HUDEP-2 (cell line): ENCODE results near the gene SLC24A4.

Experiments used
- DNase-seq, 76 experiments: peaks; one replicate each; lab custom pipeline; 2025; ENCODE audit not compliant: unreplicated experiment in 76 of 76; lab: John Stamatoyannopoulos, UW

SLC24A4 gene

DNA sequence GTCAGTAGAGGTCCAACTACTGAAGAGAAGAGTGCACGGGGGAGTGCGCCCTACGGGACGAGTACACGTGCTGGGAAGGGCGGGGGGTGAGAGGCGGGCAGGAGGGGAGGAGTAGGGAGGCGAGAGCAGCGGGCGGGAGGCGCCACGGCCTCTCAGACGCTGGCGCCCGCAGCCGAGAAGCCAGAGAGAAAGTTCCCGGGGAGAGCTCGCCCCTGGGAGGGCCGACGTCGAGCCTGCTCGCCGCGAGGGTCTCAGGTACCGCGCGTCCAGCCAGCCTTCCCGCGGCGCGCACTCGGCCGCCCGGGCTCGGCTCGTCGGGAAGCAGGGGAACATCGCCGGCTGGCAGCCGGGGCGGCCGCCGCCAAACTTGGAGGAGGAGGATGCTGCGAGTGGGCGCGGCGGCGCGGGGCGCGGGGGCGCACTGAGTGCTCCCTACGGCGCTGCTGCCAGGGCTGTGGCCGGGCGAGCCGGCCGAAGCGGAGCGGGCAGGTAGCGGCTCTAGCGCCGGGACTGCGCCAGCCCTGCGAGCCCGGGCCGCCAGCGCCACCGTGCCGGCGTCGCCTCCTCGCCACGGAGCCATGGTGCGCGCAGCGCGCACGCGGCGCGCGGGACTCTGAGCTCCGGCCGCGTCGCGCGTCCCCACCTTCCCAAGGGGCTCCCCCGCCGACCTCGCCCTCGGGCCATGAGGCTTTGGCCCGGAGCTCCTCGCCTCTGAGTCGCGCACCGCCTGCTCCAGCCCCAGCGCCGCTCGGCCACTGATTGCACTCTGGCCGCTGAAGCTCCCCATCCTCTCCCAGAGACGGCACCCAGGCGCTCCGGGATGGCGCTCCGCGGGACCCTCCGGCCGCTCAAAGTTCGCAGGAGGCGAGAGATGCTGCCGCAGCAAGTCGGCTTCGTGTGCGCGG lies at the start of gene SLC24A4:
Gene SLC24A4, plus strand, starts transcription at position 155 of the 905 bp plus-strand sequence. Its CDS starts 666 bp downstream, at position 821.
- DNase-seq = no peak

GRCh38 chr14:92273166-92273565 lies 49.8 kb upstream of the SLC24A4 start:
- DNase-seq = no peak

GRCh38 chr14:92274055-92274454 lies 48.9 kb upstream of the SLC24A4 start:
- DNase-seq = no peak

DNA sequence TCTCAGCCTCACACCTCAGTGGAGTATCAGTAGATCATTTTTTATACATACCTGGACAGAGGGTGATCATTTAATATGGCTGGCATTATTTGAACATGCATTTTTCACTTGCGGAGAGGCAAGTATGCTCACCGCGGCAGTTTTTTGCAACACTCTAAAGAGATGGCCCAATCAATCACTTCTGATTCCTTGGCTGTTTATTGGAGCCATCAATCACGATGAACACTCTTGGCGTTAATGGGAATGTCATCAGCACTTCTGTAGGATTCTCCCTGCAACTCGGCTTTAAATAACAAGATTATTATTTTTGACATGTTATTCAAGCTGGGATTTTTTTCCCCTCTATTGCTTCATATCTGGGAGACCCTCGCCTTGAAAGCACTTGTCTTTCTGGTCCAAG lies 46.9 kb upstream of the SLC24A4 start:
- DNase-seq = no peak

DNA sequence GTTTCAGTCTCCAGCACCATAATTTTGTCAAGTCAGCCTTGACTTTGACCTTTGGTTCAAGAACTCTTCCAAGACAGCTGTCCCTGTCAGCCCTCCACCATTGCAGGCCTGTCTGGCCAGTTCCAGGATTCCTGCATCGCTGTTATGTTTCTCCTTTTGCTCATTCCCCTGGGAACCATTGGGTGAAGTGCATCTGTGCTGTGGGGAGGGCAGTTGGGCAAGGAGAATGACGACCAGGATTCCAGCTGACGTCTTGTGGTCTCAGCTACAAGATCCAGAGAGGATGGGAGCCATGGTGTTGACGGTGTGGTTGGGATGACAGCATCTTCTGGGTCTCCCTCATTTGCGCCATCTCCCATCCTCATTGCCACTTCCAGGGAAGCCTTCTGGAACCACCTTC lies 45.9 kb upstream of the SLC24A4 start:
- DNase-seq = no peak

DNA sequence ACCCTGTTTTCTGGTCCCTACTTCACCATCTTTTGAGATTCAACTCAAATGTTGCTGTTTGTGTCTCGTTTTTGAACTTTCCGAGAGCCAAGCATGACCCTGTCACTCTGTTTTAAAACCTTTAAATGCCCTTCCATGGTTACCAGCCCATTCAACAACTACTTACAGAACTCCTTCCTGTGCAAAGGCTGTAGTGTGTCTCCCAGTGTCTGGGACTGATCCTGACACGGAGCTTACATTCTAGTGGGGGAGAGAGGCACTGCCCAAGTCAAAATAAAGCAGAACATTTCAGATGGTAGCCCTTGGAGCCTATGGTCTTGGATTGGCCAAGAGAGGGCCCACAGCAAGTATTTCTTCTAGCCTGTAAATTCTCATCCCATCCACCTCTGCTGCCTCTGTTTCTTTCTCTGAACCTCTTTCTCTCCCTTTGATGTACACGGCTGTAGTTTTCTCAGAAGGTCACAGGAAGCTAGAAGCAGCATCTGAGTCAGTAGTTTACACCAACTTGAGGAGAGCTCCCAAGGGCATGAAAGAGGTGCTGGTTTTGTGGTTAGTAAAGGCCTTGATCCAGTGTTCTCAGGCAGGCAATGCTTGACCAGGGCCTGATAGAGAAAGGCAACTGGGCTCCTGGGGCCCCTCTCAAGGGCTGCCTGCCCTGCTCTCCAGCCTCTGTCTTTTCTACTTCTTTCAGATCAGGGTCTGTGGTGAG lies 42.3 kb upstream of the SLC24A4 start:
- DNase-seq = no peak

DNA sequence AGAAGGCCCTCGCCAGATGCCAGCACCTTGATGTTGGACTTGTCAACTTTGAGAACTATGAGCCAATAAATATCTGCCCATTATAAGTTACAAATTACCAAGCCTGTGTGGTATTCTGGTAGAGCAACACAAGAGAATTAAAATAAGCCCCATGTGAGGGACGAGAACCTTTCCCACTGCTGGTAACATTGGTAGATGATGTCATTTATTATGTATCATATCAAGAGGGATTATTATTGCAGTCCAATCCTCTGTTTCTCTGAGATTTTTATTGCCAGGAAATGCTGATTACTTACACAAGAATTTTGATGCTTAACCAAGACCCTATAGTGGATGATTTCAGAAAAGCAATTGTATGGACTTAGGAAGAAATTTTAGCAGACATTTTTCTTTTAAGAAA lies 40.3 kb upstream of the SLC24A4 start:
- DNase-seq = no peak

DNA sequence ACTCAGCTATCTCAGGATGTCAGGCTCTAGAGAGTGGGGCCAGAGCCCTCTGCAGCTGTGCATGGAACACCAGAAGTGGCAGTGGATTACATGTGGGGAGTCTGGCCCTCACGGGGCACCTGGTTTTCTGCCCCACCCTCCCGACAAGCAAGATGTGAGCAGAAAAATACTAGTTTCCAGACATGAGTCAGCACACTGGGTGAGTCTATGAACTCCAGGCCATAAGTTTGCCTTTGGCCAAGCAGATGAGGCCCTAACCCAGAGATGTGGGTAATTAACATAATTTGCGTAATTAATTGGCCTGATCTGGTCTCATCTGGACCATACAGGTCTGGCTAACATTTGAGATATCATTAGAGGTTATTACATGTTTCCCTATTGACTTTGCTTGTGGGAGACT lies 37.7 kb upstream of the SLC24A4 start:
- DNase-seq = no peak

- no peak for DNase-seq
Observed at GRCh38 chr14:92287987-92288386, 35.0 kb upstream of the SLC24A4 start.

DNA sequence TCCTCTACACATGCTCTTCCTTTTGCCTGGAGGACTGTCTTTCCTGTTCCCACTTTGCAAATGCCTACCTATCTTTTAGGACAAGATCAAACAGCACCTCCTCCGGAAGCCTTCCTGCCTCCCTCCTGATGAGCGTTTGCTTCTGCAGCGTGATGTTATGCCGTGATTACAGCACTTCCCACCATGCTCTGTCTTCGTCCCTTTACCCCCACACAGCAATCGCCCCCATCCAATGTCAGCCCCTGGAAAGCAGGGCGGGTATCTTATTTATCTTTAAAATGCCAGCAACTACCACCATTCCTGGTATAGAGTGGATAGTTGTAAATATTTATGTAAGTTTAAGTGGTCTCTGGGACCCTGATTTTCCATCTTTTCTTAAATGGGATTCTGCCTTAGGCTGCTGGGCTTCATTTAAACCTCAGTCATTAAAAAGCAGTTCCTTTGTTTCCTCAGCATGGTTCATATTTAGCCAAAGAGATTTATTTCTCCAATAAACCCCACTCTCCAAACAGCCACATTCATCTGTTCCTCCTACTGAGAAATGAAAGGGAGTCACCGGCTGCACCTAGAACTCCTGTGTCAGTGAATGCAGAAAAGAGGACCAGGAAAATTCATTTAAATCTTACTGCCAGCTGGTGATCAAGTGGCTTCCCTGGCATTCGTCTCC lies 33.8 kb upstream of the SLC24A4 start:
- no peak for DNase-seq

- DNase-seq = no peak
Observed at GRCh38 chr14:92292673-92293072, 30.3 kb upstream of the SLC24A4 start.

DNA sequence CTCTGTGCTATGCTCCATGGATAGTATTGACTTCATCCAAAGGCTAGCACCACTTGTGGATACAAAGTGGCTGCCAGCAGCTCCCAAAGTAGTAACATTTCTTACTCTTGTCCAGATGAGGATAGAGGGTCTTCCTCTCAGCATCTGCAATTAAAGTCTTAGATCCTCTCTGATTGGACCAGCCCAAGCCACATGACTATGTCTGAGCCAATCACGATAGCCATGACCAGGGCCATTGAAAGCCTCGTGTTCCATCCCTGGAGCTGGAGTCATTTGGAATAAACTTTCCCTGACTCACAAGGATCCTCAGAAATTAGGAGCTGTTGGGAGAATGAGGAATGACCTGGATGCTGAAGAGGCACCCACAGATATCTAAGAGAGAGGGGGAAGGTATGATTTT lies 28.5 kb upstream of the SLC24A4 start:
- no peak for DNase-seq

GRCh38 chr14:92297818-92298595 lies 25.0 kb upstream of the SLC24A4 start:
- no peak for DNase-seq

DNA sequence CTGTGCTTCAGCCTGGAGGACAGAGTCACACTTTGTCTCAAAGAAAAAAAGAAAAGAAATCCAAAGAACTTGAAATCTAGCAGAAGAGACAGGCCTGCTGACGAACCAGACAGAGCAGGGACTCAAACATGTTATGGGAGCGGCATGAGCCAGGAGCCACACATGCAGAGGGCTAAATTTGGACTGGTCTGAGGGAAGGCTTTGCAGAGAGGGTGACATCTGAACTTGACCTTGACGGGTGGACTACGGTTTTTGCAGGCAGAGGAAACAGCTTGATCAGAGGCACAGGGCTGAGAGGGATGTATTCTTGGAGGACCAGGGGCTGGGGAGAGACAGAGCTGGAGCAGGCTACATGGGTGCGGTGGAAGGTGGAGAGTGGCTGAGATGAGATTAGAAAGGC lies 20.5 kb upstream of the SLC24A4 start:
- DNase-seq = no peak

DNA sequence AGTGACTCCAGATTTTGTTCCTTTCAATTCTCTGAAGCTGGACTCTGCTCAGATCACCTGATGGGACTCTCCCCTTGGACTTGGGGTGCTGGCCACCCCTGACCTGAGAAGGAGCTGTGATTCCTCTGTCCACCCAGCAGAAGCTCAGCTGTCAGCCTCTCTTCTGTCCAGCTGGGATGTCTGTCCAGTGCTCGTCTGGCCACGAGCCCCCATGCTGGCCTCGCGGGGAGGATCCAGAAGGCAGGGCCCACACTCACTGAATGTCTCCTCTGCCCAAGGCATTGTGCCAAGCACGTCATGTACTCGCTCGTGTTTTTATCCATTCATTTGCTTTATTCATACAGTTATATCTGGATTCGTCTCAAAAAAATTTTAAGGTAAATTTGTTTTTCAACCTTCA lies 14.2 kb upstream of the SLC24A4 start:
- DNase-seq = no peak

DNA sequence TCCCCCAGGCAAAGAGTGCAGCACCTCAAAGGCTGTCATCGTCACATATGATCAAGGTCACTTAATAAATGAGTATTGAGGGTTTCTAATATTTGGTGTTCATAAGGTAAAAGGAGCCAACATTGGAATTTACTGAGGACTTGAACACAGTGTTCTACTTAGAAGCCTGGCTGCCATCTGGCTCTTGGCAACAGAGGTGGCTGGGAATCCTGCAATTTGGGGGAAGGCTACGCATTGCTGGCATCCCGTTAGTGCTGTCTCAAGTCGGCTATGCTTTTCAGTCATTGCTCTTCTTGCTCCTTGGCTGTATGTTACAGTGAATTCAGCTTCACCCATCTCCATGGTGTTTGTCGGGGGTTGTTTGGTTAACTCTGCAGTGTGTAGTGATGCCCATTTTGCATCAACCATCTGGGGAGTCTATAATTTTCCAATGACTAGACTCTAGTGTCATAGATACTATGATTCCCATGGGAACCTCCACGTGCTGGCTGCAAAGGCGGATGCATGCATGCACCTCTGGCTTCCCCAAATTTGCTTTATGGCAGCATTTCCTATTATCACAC lies 12.9 kb upstream of the SLC24A4 start:
- DNase-seq = no peak

DNA sequence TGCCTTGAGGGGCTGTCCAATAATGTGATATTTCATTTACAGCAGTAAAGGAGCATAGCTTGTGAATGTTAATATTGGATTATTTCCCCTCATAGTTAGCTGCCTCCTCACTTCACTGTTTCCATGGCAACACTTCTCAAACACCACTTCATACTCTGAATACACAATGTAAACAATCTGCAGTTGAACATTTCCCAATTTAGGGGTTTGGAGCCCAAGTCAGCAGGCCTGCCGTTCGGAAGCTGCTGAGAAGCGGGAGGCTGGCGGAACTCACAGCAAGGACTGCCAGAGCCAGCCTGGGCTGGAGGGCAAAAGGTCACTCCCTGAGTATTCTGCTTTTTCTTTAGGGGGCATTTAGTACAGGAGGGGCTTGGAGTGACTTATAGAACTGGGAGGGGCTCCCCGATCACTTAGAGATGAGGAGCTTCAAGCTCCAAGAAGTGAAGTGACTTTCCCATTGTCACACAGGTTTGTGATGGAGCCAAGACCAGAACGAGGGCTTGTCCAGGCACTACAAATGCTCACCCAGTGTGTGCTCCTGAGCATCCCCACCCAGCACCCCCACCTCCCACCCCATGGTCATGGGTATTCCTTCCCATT lies 12.1 kb upstream of the SLC24A4 start:
- DNase-seq = no peak

GRCh38 chr14:92314182-92314581 lies 8.8 kb upstream of the SLC24A4 start:
- no peak for DNase-seq

- no peak for DNase-seq
Observed at GRCh38 chr14:92315050-92315805, 7.7 kb upstream of the SLC24A4 start.
